ENCODE measurements around the gene IQSEC3.

Gene IQSEC3

GRCh38 chr12:163406-163986, 96.9 kb downstream of the IQSEC3 start:
- Histone ChIP-seq H3K4ac (ENCODE audit: low read length) (no peak overlapping the region), H3K9me3 (replicated peaks in 1 of 2; ENCODE audit: control insufficient read depth in 2 of 2, insufficient read depth in 1 of 2, low read depth in 1 of 2, low read length in 2 of 2) (no peaks in the 10 kb centered on the region), H3K27me3 (ENCODE audit: control insufficient read depth in 3 of 3, insufficient read depth in 3 of 3, low read depth in 1 of 3, low read length in 3 of 3) (peaks cover 0 to 22% (median 0%) of the 10 kb centered on the region in 3 experiments)

GRCh38 chr12:164207-164606, 97.6 kb downstream of the IQSEC3 start:
- Histone ChIP-seq H2AFZ (ENCODE audit: low read length) (no peak overlapping the region), H3K4me3 (ENCODE audit: low read length in 2 of 2) (no peak overlapping the region), H2BK12ac (ENCODE audit: low read length) (peak overlapping the region; percentile 82), H3K9me3 (replicated peaks in 1 of 2; ENCODE audit: control insufficient read depth in 2 of 2, insufficient read depth in 1 of 2, low read depth in 1 of 2, low read length in 2 of 2) (no peaks in the 10 kb centered on the region), H3K27ac (replicated peaks; ENCODE audit: low read length) (no peak overlapping the region), H3K4me2 (ENCODE audit: insufficient read depth, low read length, poor library complexity, severe bottlenecking) (no peak overlapping the region), H2AK5ac (ENCODE audit: low read depth, low read length) (peak overlapping the region; percentile 36), H4K8ac (ENCODE audit: low read depth, low read length) (peak overlapping the region; percentile 29), H4K91ac (ENCODE audit: low read depth, low read length, poor library complexity) (no peak overlapping the region), H2BK120ac (ENCODE audit: low read depth, low read length) (no peak overlapping the region), H3K4ac (ENCODE audit: low read length) (no peak overlapping the region), H3K36me3 (replicated peaks in 1 of 2; ENCODE audit: control insufficient read depth in 2 of 2, insufficient read depth in 2 of 2, low read length in 2 of 2) (no peaks in the 10 kb centered on the region), H3K4me1 (ENCODE audit: control insufficient read depth in 2 of 2, insufficient read depth in 1 of 2, low read depth in 1 of 2, low read length in 2 of 2) (peaks cover 0 to 20% of the 10 kb centered on the region in 2 donors), H3K79me1 (ENCODE audit: low read depth, low read length) (no peaks in the 10 kb centered on the region), H3K27me3 (ENCODE audit: control insufficient read depth in 3 of 3, insufficient read depth in 3 of 3, low read depth in 1 of 3, low read length in 3 of 3) (peaks cover 0 to 24% (median 0%) of the 10 kb centered on the region in 3 experiments), H3K9ac (ENCODE audit: low read depth, low read length, poor library complexity) (no peak overlapping the region), H3K18ac (ENCODE audit: low read length) (peak overlapping the region; percentile 81), H2BK15ac (ENCODE audit: low read length) (peak overlapping the region; percentile 40), H2BK5ac (ENCODE audit: low read length) (no peak overlapping the region), H3K14ac (ENCODE audit: low read length) (no peak overlapping the region), H3K23ac (ENCODE audit: low read depth, low read length, poor library complexity) (no peak overlapping the region)
- DNase-seq (ENCODE audit: low spot score): no peak
- no CpG with 5 or more reads among the region's 7 CpGs for WGBS, 2 donors (ENCODE audit: extremely low coverage in 2 of 2, insufficient read length in 2 of 2, insufficient replicate concordance in 1 of 2)

More at GRCh38 chr12:163406-163986, 96.9 kb downstream of the IQSEC3 start:
- peak overlapping the region; percentile 63 for H2BK15ac ChIP-seq (ENCODE audit: low read length)
- H2BK12ac ChIP-seq (ENCODE audit: low read length): peak overlapping the region; percentile 82
- no peak overlapping the region for H2AFZ ChIP-seq (ENCODE audit: low read length)
- peak overlapping the region; percentile 93 for H3K18ac ChIP-seq (ENCODE audit: low read length)
- no CpG with 5 or more reads among the region's 26 CpGs for WGBS, 2 donors (ENCODE audit: extremely low coverage in 2 of 2, insufficient read length in 2 of 2, insufficient replicate concordance in 1 of 2)
- H3K14ac ChIP-seq (ENCODE audit: low read length): no peak overlapping the region
- H3K4me3 ChIP-seq (ENCODE audit: low read length in 2 of 2): no peak overlapping the region
- peak overlapping the region; percentile 45 for H3K23ac ChIP-seq (ENCODE audit: low read depth, low read length, poor library complexity)
- H4K8ac ChIP-seq (ENCODE audit: low read depth, low read length): no peak overlapping the region
- H2AK5ac ChIP-seq (ENCODE audit: low read depth, low read length): peak overlapping the region; percentile 98
- H3K79me1 ChIP-seq (ENCODE audit: low read depth, low read length): no peaks in the 10 kb centered on the region
- no peak overlapping the region for H3K27ac ChIP-seq (replicated peaks; ENCODE audit: low read length)
- no peak overlapping the region for H3K4me2 ChIP-seq (ENCODE audit: insufficient read depth, low read length, poor library complexity, severe bottlenecking)
- no peaks in the 10 kb centered on the region for H3K36me3 ChIP-seq (replicated peaks in 1 of 2; ENCODE audit: control insufficient read depth in 2 of 2, insufficient read depth in 2 of 2, low read length in 2 of 2)
- peak overlapping the region; percentile 9 for H3K9ac ChIP-seq (ENCODE audit: low read depth, low read length, poor library complexity)
- no peak overlapping the region for H2BK5ac ChIP-seq (ENCODE audit: low read length)
- H2BK120ac ChIP-seq (ENCODE audit: low read depth, low read length): no peak overlapping the region
- H3K4me1 ChIP-seq (ENCODE audit: control insufficient read depth in 2 of 2, insufficient read depth in 1 of 2, low read depth in 1 of 2, low read length in 2 of 2): peaks cover 0 to 15% of the 10 kb centered on the region in 2 donors
- no peak for DNase-seq (ENCODE audit: low spot score)
- H4K91ac ChIP-seq (ENCODE audit: low read depth, low read length, poor library complexity): no peak overlapping the region

- Histone ChIP-seq H4K8ac (ENCODE audit: low read depth, low read length) (no peak overlapping the region), H3K23ac (ENCODE audit: low read depth, low read length, poor library complexity) (no peak overlapping the region), H3K4ac (ENCODE audit: low read length) (no peak overlapping the region), H3K27me3 (ENCODE audit: control insufficient read depth in 3 of 3, insufficient read depth in 3 of 3, low read depth in 1 of 3, low read length in 3 of 3) (peaks cover 0 to 26% (median 0%) of the 10 kb centered on the region in 3 experiments), H2BK120ac (ENCODE audit: low read depth, low read length) (no peak overlapping the region), H3K18ac (ENCODE audit: low read length) (no peak overlapping the region), H3K27ac (replicated peaks; ENCODE audit: low read length) (no peak overlapping the region), H2BK12ac (ENCODE audit: low read length) (no peak overlapping the region), H3K36me3 (replicated peaks in 1 of 2; ENCODE audit: control insufficient read depth in 2 of 2, insufficient read depth in 2 of 2, low read length in 2 of 2) (no peaks in the 10 kb centered on the region), H3K79me1 (ENCODE audit: low read depth, low read length) (no peaks in the 10 kb centered on the region), H3K14ac (ENCODE audit: low read length) (no peak overlapping the region), H3K9ac (ENCODE audit: low read depth, low read length, poor library complexity) (no peak overlapping the region), H3K4me3 (ENCODE audit: low read length in 2 of 2) (no peak overlapping the region), H3K4me2 (ENCODE audit: insufficient read depth, low read length, poor library complexity, severe bottlenecking) (no peak overlapping the region), H3K4me1 (ENCODE audit: control insufficient read depth in 2 of 2, insufficient read depth in 1 of 2, low read depth in 1 of 2, low read length in 2 of 2) (peaks cover 5 to 33% of the 10 kb centered on the region in 2 donors), H2BK15ac (ENCODE audit: low read length) (no peak overlapping the region), H2AK5ac (ENCODE audit: low read depth, low read length) (no peak overlapping the region), H4K91ac (ENCODE audit: low read depth, low read length, poor library complexity) (no peak overlapping the region), H2AFZ (ENCODE audit: low read length) (no peak overlapping the region), H3K9me3 (replicated peaks in 1 of 2; ENCODE audit: control insufficient read depth in 2 of 2, insufficient read depth in 1 of 2, low read depth in 1 of 2, low read length in 2 of 2) (no peaks in the 10 kb centered on the region), H2BK5ac (ENCODE audit: low read length) (peak overlapping the region; percentile 45)
- DNase-seq (ENCODE audit: low spot score): no peak
- no CpG with 5 or more reads among the region's 15 CpGs for WGBS, 2 donors (ENCODE audit: extremely low coverage in 2 of 2, insufficient read length in 2 of 2, insufficient replicate concordance in 1 of 2)
Measured at GRCh38 chr12:165862-166368, 99.3 kb downstream of the IQSEC3 start.

- H3K27ac ChIP-seq (replicated peaks; ENCODE audit: low read length): no peak overlapping the region
Measured at GRCh38 chr12:166425-167075, 100.0 kb downstream of the IQSEC3 start.

More at GRCh38 chr12:166425-167075, 100.0 kb downstream of the IQSEC3 start:
- no peak overlapping the region for H3K4me2 ChIP-seq (ENCODE audit: insufficient read depth, low read length, poor library complexity, severe bottlenecking)
- no peaks in the 10 kb centered on the region for H3K9me3 ChIP-seq (replicated peaks in 1 of 2; ENCODE audit: control insufficient read depth in 2 of 2, insufficient read depth in 1 of 2, low read depth in 1 of 2, low read length in 2 of 2)
- H2BK15ac ChIP-seq (ENCODE audit: low read length): no peak overlapping the region
- H3K79me1 ChIP-seq (ENCODE audit: low read depth, low read length): no peaks in the 10 kb centered on the region
- H3K18ac ChIP-seq (ENCODE audit: low read length): no peak overlapping the region
- no peak overlapping the region for H2AK5ac ChIP-seq (ENCODE audit: low read depth, low read length)
- no peak overlapping the region for H3K14ac ChIP-seq (ENCODE audit: low read length)
- H3K9ac ChIP-seq (ENCODE audit: low read depth, low read length, poor library complexity): no peak overlapping the region
- H2AFZ ChIP-seq (ENCODE audit: low read length): no peak overlapping the region
- H2BK12ac ChIP-seq (ENCODE audit: low read length): no peak overlapping the region
- WGBS, 2 donors (ENCODE audit: extremely low coverage in 2 of 2, insufficient read length in 2 of 2, insufficient replicate concordance in 1 of 2): no CpG with 5 or more reads among the region's 11 CpGs
- no peak overlapping the region for H2BK120ac ChIP-seq (ENCODE audit: low read depth, low read length)
- no peak overlapping the region for H3K4ac ChIP-seq (ENCODE audit: low read length)
- H2BK5ac ChIP-seq (ENCODE audit: low read length): no peak overlapping the region
- H3K23ac ChIP-seq (ENCODE audit: low read depth, low read length, poor library complexity): no peak overlapping the region
- no peak for DNase-seq (ENCODE audit: low spot score)
- no peak overlapping the region for H4K91ac ChIP-seq (ENCODE audit: low read depth, low read length, poor library complexity)
- no peak overlapping the region for H3K4me3 ChIP-seq (ENCODE audit: low read length in 2 of 2)
- no peak overlapping the region for H4K8ac ChIP-seq (ENCODE audit: low read depth, low read length)
- H3K36me3 ChIP-seq (replicated peaks in 1 of 2; ENCODE audit: control insufficient read depth in 2 of 2, insufficient read depth in 2 of 2, low read length in 2 of 2): no peaks in the 10 kb centered on the region
- peaks cover 5 to 36% of the 10 kb centered on the region in 2 donors for H3K4me1 ChIP-seq (ENCODE audit: control insufficient read depth in 2 of 2, insufficient read depth in 1 of 2, low read depth in 1 of 2, low read length in 2 of 2)
- H3K27me3 ChIP-seq (ENCODE audit: control insufficient read depth in 3 of 3, insufficient read depth in 3 of 3, low read depth in 1 of 3, low read length in 3 of 3): peaks cover 0 to 28% (median 0%) of the 10 kb centered on the region in 3 experiments

Data from neuronal stem cell (in vitro differentiated cells).